NCI-H2029 (cell line): ENCODE data around the gene IGSF3.

ENCODE experiments used
- DNase-seq: peaks from one replicate; lab custom pipeline; 2025; lab: John Stamatoyannopoulos, UW

IGSF3 gene

GRCh38 chr1:116686175-116686574, 18.6 kb upstream of the IGSF3 start:
- DNase-seq, result no peak

- no peak for DNase-seq
Measured at GRCh38 chr1:116684575-116684974, 17.0 kb upstream of the IGSF3 start.

DNA sequence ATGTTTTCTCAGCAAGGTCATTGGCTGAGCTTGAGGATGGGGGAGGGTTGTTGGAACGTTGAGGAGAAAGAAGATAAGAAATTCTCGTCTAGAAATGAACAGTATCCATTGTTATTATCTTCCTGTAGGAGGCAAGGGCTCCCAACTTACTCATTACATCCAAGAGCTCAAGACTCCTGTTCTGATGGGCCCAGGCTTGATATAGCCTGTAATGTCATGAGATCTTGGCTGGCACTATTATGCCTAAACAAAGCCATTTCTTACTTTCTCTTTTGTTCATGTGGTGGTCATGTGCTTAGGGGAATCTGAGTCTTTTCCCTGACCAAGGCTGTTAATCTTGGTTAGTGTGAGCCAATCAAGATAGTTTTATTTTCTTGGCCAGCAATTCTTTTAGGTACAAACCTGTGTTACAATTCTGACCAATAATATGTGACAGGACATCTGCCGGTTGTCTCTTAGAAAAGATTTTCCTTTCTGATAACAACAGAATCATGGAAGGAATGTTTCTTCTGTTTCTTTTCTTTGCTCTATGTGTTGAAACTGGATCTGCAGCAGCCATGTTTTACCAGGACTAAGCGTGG, 15.2 kb upstream of the IGSF3 start:
- no peak for DNase-seq

DNA sequence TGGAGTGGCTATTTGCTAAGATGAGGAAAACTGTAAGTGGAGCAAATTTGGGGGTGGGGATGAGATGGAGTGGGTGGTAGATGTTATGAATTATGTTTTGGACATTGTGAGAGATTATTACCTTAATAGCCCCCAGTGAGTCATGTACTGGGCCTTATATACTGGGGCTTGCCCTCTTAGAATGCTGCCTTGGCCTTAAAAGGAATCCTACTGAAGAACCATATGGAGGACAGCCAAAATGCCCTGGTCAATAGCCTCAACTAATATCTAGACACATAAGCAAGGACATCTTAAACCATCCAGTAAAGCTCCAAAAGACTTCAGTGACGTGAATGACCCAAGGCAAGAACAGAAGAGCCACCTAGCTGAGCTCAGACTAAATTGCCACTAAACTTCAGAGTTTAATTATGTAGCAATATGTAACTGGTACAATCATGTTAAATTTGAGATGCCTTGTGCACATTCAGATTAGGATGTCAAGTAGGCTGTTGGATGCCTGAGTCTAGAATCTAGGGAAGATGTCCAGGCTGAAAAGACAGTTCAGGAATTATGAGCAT, 13.9 kb upstream of the IGSF3 start:
- DNase-seq, result no peak

- no peak for DNase-seq
Measured at GRCh38 chr1:116680752-116681151, 13.2 kb upstream of the IGSF3 start.

- no peak for DNase-seq
Measured at GRCh38 chr1:116679828-116680628, 12.5 kb upstream of the IGSF3 start.

GRCh38 chr1:116679091-116679827, 11.7 kb upstream of the IGSF3 start:
- no peak for DNase-seq

DNA sequence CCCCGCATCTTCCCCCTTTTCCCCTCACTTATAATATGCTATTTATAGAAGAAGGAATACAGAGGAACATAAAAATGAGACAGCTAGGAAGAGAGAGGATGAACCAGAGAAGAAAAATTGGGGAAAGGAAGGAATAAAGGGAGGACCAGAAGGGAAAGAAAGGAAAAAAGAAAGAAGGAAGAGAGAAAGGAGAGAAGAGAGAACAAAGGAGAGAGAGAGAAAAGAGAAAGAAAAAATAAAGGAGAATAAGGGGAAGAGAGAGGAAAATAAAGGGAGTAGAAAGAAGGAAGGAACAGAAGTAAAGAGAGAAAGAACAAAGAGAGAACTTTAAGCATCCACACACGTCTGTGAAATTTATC, 11.2 kb upstream of the IGSF3 start:
- DNase-seq, result no peak

DNA sequence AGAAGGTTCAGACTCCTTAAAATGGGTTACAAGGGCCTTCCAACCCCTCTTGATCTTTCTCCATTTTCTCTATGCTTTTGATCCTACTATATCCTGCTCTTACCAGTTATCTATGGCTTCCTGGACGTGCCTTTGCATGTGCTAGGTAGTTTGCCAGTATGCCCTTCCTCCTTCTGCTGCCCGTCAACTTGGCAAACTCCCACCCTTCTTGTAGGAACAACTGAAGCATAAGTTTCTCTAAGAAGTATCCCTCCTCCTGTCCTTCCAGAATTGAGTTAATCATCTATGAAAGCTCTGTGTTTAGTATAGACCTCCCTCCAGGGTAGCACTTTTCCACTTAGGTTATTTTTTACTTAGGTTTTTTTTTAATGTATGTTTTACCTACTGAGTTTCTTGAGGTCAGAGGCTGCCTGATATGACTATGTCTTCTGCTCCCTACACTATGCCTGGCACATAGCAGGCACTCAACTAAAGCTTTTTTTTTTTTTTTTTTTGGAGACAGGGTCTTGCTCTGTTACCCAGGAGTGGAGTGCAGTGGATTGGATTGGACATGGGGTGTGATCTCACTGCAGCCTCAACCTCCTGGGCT, 10.0 kb upstream of the IGSF3 start:
- DNase-seq, result no peak

- DNase-seq, result no peak
Measured at GRCh38 chr1:116676291-116676690, 8.8 kb upstream of the IGSF3 start.

GRCh38 chr1:116674751-116675150, 7.2 kb upstream of the IGSF3 start:
- no peak for DNase-seq

GRCh38 chr1:116674011-116674531, 6.5 kb upstream of the IGSF3 start:
- no peak for DNase-seq

DNA sequence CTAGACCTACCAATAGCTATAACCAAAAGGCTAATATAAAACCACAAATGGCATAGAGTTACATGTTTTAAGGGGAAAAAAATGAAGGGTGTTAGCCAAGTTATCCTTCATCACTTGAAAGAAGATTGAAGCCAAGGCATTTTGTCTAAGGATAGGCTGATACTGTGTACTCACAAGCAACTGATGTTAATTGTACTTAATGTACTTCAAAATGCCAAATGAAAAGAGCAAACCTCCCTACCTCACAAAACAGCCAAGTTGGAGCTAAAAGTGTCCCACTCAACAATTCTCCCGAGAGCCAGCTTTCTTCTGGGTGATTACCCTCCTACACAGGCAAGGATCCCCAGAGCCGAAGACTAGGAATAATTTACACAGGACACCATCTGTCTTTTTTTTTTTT, 4.4 kb upstream of the IGSF3 start:
- no peak for DNase-seq

- no peak for DNase-seq
Measured at GRCh38 chr1:116671072-116671760, 3.7 kb upstream of the IGSF3 start.

DNA sequence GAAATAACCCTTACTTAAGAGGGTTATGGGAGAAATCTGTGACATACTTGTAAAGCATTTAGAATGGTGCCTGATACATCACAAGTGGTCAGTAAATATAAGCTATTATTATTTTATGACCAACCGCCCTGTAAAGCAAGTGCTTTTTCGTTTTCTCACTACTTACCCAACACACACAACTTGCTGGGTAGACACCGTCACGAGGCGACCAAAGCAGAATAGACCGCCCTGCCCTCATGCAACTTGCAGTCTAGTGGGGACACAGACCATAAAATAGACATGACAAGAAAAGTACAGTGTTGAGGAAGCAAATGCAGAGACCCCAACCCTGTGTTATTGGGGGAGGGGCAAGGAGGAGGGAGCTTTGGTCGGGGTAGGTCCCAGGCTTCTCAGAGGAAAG, 744 bp upstream of the IGSF3 start:
- no peak for DNase-seq

DNA sequence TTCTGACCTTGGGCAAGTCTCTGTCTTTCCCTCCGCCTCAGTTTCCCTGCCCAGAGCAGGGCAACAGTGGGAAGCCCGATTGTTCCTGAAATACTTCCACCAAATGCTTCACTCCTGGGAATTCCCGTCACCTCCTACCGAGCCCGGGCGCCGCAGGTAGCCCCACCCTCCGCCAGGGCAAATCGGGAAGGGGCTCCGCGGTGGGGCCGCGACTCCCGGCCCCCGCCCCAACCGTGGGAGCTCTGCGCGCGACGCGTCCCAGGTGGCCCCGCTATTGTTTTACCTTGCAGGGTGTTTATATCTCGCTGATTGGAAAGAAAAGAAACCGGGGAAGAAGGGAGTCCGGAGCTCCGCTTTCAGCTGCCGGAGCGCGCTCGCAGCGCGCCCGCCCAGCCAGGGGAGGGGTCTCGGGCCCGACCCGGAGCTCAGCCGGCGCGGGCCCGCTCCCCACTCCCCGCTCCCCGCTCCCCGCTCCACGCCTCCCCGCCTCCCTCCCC, 407 bp downstream of the IGSF3 start:
- no peak for DNase-seq

GRCh38 chr1:116666187-116667077, 1.1 kb downstream of the IGSF3 start:
- DNase-seq, result no peak

- no peak for DNase-seq
Measured at GRCh38 chr1:116664978-116665371, 2.6 kb downstream of the IGSF3 start.

DNA sequence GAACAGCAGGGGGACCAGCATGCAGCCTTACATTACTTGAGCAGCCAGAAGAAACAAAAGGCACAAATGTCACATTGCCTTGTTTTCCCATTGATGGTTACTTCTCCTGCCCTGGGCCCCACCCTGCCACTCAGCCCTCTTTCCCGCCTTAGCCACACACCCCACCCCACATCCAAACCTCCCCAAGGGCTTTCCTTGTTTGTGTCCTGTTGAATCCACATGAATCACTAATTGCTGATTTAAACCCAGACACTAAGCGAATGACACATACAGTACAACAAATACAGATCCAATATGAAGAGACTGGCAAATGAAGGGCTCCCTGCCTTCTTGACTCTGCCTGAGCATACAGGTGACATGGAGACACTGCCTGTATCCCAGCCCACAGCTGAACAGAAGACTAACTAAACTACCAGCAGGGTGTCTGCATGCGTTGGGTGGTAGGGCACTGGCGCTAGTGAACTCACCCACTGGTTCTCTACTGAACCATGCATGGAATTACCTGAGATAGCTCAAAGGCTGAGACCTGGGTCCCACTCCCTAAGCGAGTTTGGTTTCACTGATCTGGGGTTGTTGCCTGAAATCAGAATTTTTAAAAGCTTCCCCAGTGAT, 3.1 kb downstream of the IGSF3 start:
- no peak for DNase-seq

DNA sequence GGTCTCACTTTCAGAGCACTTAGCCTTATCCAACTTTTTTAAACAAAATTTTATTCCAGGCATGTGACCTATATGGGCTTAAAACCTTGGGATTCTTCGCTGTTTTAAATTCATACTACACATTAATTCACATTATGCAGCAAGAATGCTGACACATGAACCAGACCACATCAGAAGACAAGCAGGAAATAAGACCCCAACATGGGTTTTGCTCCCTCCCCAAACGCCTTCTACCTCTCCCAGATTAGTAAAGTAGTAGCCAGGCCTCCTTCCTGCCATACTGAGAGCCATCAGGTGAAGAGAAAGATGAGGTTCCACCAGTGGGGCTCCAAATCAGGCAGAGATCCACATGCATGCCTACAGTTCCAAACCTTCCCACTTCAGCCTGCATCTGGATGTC, 3.7 kb downstream of the IGSF3 start:
- DNase-seq, result no peak
